SK-N-MC (cell line): Measurements from ENCODE around the gene GRIN3A.

ENCODE experiments used
- EZH2 ChIP-seq: fragments of 200-600 bp; sonication (generic); IDR thresholded peaks from one replicate; pipeline ENCODE4 v1.6.1; 2017; ENCODE audit warnings: antibody characterized with exemption
- FOXP2 ChIP-seq: optimal IDR thresholded peaks from 2 replicates; pipeline ENCODE3; 2011; ENCODE audit warnings: mild to moderate bottlenecking, moderate library complexity; ENCODE audit not compliant: insufficient read depth; ENCODE audit errors: extremely low read length, control extremely low read depth

- TF ChIP-seq FOXP2, result no peak
- no peak for TF ChIP-seq EZH2
Measured at GRCh38 chr9:101571114-101571513, 167.3 kb downstream of the GRIN3A start.
